ENCODE data around the gene RNF123. TPM values are rescaled to one million over a fixed set of nuclear protein-coding genes. Genes with fewer than 3 reads are reported as not detected.

Gene RNF123
- total and polyA plus RNA-seq, 4 donors = 22.2 to 45.0 (median 23.1) TPM

GRCh38 chr3:49714728-49715550, 25.6 kb downstream of the RNF123 start:
- 93 to 95% methylated on average over 13 of the region's 13 CpGs for WGBS, 2 donors
- no peak for ATAC-seq (ENCODE audit: insufficient read depth, low FRiP score)
- DNase-seq = peak in 1 of 3 donors; percentile 9

GRCh38 chr3:49715611-49716121, 26.3 kb downstream of the RNF123 start:
- no peak overlapping the region for H3K27ac ChIP-seq (ENCODE audit: low read depth in 1 of 2, low read length in 1 of 2)
- H3K4me3 ChIP-seq = no peak overlapping the region
- no peak for ATAC-seq (ENCODE audit: insufficient read depth, low FRiP score)
- TF ChIP-seq CTCF (IDR thresholded peaks at IDR 0.05; ENCODE audit: control extremely low read depth, extremely low read depth) = no peak
- no peak overlapping the region for H3K9ac ChIP-seq (ENCODE audit: insufficient read depth in 1 of 2, low read length in 2 of 2)
- H3K9me3 ChIP-seq (ENCODE audit: control insufficient read depth in 4 of 4, insufficient read depth in 3 of 4, low read length in 3 of 4) = no peaks in the 10 kb centered on the region
- 94 to 95% methylated on average over 13 of the region's 13 CpGs for WGBS, 2 donors
- peaks cover 0 to 24% (median 7%) of the 10 kb centered on the region in 4 donors for H3K36me3 ChIP-seq (ENCODE audit: control insufficient read depth in 4 of 4, insufficient read depth in 4 of 4, low read length in 4 of 4)
- H3K27me3 ChIP-seq (ENCODE audit: control insufficient read depth in 3 of 3, insufficient read depth in 3 of 3, low read length in 2 of 3) = no peaks in the 10 kb centered on the region
- no peak for DNase-seq
- peaks cover 0 to 16% (median 4%) of the 10 kb centered on the region in 5 donors for H3K4me1 ChIP-seq (ENCODE audit: control insufficient read depth in 5 of 5, insufficient read depth in 5 of 5, low read length in 5 of 5)

More at GRCh38 chr3:49714728-49715550, 25.6 kb downstream of the RNF123 start:
- Histone ChIP-seq H3K9ac (ENCODE audit: insufficient read depth in 1 of 2, low read length in 2 of 2) (no peak overlapping the region), H3K9me3 (ENCODE audit: control insufficient read depth in 4 of 4, insufficient read depth in 3 of 4, low read length in 3 of 4) (no peaks in the 10 kb centered on the region), H3K27me3 (ENCODE audit: control insufficient read depth in 3 of 3, insufficient read depth in 3 of 3, low read length in 2 of 3) (no peaks in the 10 kb centered on the region), H3K27ac (ENCODE audit: low read depth in 1 of 2, low read length in 1 of 2) (no peak overlapping the region), H3K4me3 (no peak overlapping the region), H3K36me3 (ENCODE audit: control insufficient read depth in 4 of 4, insufficient read depth in 4 of 4, low read length in 4 of 4) (peaks cover 0 to 22% (median 7%) of the 10 kb centered on the region in 4 donors), H3K4me1 (ENCODE audit: control insufficient read depth in 5 of 5, insufficient read depth in 5 of 5, low read length in 5 of 5) (peaks cover 0 to 16% (median 4%) of the 10 kb centered on the region in 5 donors)
- TF ChIP-seq CTCF (IDR thresholded peaks at IDR 0.05; ENCODE audit: control extremely low read depth, extremely low read depth) = no peak

GRCh38 chr3:49716169-49716568, 26.8 kb downstream of the RNF123 start:
- peaks cover 0 to 25% (median 10%) of the 10 kb centered on the region in 4 donors for H3K36me3 ChIP-seq (ENCODE audit: control insufficient read depth in 4 of 4, insufficient read depth in 4 of 4, low read length in 4 of 4)
- no peak for DNase-seq

More at GRCh38 chr3:49716169-49716568, 26.8 kb downstream of the RNF123 start:
- H3K9ac ChIP-seq (ENCODE audit: insufficient read depth in 1 of 2, low read length in 2 of 2) = no peak overlapping the region
- peaks cover 0 to 16% (median 4%) of the 10 kb centered on the region in 5 donors for H3K4me1 ChIP-seq (ENCODE audit: control insufficient read depth in 5 of 5, insufficient read depth in 5 of 5, low read length in 5 of 5)
- no peaks in the 10 kb centered on the region for H3K9me3 ChIP-seq (ENCODE audit: control insufficient read depth in 4 of 4, insufficient read depth in 3 of 4, low read length in 3 of 4)
- H3K27ac ChIP-seq (ENCODE audit: low read depth in 1 of 2, low read length in 1 of 2) = no peak overlapping the region
- no peak overlapping the region for H3K4me3 ChIP-seq
- ATAC-seq (ENCODE audit: insufficient read depth, low FRiP score) = no peak
- TF ChIP-seq CTCF (IDR thresholded peaks at IDR 0.05; ENCODE audit: control extremely low read depth, extremely low read depth) = no peak
- no peaks in the 10 kb centered on the region for H3K27me3 ChIP-seq (ENCODE audit: control insufficient read depth in 3 of 3, insufficient read depth in 3 of 3, low read length in 2 of 3)
- 96% methylated on average over 7 of the region's 7 CpGs for WGBS, 2 donors
